Measurements from ENCODE around the gene BTG1.
"Not testable (repeated sequence)": the region's sequence is repeated elsewhere in the genome, so short reads cannot be mapped to it uniquely, and the experiment has no call there.

Gene BTG1

GRCh38 chr12:92149563-92149962 is 3.9 kb upstream of the BTG1 start:
- DNase-seq: no peak

GRCh38 chr12:92147491-92147890 is 1.8 kb upstream of the BTG1 start:
- DNase-seq: no peak

DNA sequence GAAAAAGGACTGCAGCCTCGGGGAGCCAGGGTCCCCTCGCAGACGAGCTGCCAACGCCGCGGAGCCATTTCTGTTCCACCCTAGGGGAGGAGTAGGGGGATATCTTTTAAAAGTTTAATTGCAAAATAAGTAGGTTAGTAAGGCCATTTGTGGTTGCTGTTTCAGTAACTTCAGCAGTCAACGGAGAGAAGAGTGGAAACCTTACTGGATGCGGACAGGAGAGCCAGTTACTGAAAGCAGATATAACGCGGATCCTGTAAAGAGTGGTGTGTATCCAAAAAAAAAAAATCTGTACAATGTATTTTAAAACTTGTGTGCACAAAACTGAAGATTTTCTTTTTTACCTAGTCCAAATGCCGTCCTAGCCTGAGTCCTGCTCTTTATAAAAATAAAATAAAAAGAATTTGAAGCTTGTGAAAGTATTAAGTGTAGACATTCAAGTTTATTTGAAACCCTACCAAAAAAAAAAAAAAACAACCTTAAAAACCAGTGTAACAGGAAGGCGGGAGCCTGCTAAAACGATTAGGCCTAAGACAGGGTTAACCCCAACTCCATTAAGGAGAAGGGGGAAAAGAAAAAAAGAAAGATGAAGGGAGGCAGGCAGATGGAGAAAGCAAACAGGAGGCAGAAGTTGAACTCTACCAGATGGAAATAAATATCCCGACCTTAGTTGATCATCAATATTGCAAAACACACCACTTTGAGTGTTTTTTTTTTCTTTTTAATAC is 1.0 kb upstream of the BTG1 start:
- DNase-seq: no peak

- DNase-seq: peak in 8 of 56 donors; percentile 36 to 71 (median 58)
Measured at GRCh38 chr12:92145481-92145730, 240 bp downstream of the BTG1 start.

- DNase-seq: peak in 43 of 56 donors; percentile 15 to 81 (median 51)
Measured at GRCh38 chr12:92144631-92145480, 790 bp downstream of the BTG1 start.

DNA sequence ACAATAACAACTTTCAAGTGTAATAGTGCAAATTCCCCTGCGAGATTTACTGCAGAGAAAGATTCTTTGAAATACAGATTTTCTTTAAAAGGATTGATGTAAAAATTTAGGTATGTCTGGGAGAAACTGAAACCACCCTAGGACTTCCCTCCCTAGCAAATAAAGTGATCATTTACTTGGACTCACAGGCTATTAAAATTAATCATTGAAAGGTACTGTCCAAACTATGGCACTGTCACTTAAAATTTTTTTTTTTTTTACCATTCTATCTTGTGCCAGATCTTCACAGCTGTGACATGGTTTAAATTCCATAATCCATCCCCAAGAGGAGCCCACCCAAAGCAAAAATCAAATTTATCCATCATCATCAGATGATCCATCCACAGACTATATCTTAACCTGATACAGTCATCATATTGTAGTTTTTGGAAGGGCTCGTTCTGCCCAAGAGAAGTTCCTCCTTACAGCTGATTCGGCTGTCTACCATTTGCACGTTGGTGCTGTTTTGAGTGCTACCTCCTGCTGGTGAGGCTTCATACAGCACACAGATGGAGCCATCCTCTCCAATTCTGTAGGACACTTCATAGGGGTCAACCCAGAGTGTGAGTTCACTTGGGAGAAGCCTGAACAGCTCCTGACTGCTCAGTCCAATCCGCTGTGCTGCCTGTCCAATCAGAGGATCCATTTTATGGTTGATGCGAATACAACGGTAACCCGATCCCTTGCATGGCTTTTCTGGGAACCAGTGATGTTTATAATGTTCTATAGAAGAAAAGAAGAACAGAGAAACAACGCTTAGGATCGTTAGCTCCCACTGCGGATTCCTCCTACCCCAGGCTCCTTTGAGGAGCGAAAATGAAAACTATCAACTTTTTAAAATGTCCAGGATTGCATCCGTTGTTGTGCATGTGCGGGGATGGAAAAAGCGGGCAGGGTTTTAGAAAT is 1.7 kb downstream of the BTG1 start:
- DNase-seq: peak in 49 of 56 donors; percentile 3 to 75 (median 36)

DNA sequence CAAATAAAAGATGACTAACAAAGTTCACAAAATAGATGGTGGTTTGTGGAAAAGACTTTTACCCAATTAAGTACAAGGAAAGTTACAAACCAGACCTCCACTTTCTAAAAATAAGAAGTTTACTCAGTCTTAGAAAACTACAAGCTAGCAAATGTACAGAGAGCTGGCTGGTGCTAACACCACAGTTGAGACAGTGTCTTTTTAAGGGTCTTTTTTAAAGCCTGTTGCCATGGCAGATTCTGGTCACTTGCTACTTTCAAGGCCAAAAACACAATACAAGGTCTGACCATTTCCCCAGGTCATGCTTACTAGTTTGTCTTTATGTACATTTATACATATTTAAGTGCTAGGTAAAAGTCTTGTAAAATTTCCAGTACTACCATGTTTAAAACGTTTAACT is 2.4 kb downstream of the BTG1 start:
- DNase-seq: no peak

GRCh38 chr12:92142251-92142926 is 3.3 kb downstream of the BTG1 start:
- no peak for DNase-seq

DNA sequence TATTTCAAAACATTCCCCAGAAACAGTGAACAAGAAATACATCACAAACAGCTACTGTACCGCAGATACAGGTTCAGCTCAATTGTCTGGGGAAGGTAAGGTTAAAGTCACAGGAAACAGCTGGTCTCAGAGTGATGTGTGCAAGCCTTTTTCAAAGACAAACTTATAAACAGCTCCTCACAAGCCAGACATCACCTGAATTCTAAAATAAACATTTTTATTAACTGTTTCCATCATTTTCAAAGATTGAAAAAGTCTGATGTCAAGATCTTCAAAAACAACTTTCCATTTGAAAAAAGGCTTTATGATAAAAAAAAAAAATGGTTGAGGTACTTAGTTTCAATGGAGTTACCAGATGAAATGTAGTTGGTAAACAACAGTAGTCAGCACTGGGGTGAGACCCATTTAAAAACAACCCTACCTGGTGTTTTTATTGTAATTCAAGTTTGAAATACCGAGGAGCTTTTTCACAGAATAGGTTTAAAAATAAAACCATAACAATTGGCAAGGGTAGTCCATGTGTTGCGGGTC is 4.0 kb downstream of the BTG1 start:
- no peak for DNase-seq

DNA sequence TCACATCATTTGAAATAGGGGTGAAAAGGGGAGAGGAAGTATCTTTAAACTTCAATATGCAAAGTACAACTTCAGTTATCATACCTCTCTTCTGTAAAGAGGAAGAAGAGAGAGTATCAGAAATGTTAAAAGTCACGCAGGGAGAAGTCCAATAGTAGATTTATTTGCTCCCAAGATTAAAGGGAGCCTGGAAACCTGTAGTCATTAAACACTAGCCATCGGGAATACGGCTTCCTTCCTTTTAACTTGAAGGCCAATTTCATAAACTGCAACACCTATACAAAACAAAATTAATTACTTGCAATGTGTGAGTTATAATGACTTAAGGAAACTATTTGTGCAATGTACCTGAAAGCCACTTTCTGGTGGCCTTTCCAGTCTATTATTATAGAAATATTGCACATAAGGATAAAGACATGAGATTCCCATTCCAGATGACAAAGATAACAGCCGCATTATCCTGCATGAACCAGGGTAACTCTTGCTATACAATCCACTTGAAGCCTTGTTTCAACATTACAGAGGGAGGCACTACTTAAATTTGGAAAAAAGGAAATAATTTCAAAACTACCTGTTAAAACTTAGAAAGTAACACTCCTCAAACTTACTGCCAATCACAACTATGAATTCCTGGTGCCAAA is 4.6 kb downstream of the BTG1 start:
- no peak for DNase-seq

DNA sequence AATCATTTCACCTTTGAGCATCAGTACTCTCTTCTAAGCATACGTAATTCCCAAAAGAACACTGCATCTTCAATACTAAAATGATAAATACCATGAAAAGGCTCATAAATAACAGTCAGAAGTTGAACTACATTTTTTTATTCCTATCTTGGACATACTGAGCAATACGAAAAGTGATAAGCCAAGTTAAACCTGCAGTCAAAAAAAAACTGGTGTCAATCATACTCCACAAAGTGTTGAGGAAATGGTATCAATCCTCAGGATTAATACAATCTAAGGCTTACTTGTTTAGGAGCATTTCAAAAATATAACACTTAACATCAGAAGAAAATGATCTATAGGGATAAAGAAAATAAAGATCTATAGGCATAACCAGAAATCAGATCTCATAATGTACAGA is 5.5 kb downstream of the BTG1 start:
- no peak for DNase-seq

- no peak for DNase-seq
Measured at GRCh38 chr12:92139634-92140150, 6.0 kb downstream of the BTG1 start.

GRCh38 chr12:92138626-92139025 is 7.0 kb downstream of the BTG1 start:
- no peak for DNase-seq

GRCh38 chr12:92138144-92138543 is 7.5 kb downstream of the BTG1 start:
- no peak for DNase-seq

DNA sequence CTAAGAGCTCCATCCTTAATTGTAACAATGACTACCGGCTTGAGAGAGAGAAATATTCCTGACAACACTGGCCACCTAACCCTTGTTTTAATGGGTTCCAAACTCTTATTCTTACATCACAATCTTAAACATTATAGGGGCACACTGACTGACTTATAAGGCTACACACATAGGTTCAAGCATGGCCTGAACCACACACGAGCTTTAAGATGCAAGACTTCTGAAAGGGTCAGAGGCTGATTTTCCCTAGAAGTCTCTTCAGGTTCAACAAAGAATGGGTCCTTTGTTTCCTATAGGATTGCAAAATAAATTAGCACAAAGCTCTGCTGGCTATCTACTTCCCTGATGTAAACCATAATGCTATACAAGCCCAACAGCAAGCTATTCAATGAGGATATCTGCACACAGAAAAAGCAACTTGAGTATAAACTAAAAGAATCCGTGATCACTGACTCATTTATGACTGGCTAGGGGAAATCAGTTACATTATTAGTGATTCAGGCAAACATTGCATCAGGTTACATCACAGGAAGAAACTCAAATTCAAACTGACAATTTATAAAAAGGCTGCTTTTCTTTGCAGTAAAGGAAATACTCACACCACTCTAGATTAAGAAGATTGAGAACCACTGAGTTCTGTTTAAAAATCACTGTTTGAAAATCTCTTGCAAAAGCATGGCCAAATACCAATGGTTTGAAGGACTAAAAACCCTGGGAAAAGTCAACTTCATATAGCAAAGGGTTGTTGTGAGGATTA is 8.5 kb downstream of the BTG1 start:
- no peak for DNase-seq

DNA sequence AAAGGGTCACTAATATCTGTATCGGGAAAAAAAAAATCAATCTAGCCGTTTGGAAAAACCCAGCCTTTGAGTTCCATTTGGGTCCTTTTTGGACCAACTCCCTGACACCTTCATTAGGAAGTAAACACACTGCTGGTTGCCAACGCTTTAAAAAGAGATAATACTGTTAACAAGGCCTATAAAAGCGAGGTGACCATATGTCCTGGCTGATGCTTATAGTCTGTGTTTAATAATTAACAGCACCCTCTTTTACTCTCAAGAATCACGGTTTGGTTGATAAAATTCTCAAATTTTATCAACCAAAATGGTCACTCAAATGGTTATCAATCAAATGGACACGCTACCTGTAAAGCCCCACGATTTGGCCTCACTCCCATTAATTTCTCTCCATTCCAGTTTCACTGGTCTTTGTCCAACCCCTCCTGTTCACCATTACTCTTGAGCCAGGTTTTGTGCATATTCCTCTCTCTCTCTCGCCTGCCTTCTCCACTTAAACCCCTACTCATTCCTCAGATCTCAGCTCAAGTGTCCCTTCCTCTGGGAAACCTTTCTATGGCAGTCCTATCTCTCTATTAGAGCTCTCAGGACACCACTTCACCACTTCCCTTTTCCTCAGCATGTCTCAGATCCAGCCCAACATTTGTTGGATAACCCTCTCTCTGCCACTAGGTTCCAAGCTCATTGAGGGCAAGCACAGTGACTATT is 9.5 kb downstream of the BTG1 start:
- no peak for DNase-seq

- not testable (repeated sequence) for DNase-seq
Measured at GRCh38 chr12:92135541-92135940, 10.1 kb downstream of the BTG1 start.

GRCh38 chr12:92134638-92135274 is 10.9 kb downstream of the BTG1 start:
- DNase-seq: no peak

Data from amygdala (tissue), 56 donors.